Ishikawa (cell line): ENCODE data around the gene NCK2.

Experiments
- CEBPB ChIP-seq: IDR thresholded peaks from 2 replicates; pipeline ENCODE4 v1.6.1; 2012
- CREB1 ChIP-seq: IDR thresholded peaks from 2 replicates; pipeline ENCODE4 v1.6.1; 2012; ENCODE audit warnings: low read depth
- EGR1 ChIP-seq: IDR thresholded peaks from 2 replicates; pipeline ENCODE4 v1.6.1; 2012
- EP300 ChIP-seq: IDR thresholded peaks from 2 replicates; pipeline ENCODE4 v1.6.1; 2012; ENCODE audit warnings: borderline replicate concordance
- FOXM1 ChIP-seq: IDR thresholded peaks from 2 replicates; pipeline ENCODE4 v1.6.1; 2012; ENCODE audit warnings: low read depth, borderline replicate concordance
- MAX ChIP-seq: IDR thresholded peaks from 2 replicates; pipeline ENCODE4 v1.6.1; 2012
- NFIC ChIP-seq: IDR thresholded peaks from 2 replicates; pipeline ENCODE4 v1.6.1; 2012
- RAD21 ChIP-seq: IDR thresholded peaks from 2 replicates; pipeline ENCODE4 v1.6.1; 2012; ENCODE audit warnings: low read depth
- REST ChIP-seq: IDR thresholded peaks from 2 replicates; pipeline ENCODE4 v1.6.1; 2012; ENCODE audit warnings: low read depth, mild to moderate bottlenecking
- TAF1 ChIP-seq: IDR thresholded peaks from 2 replicates; pipeline ENCODE4 v1.6.1; 2012; ENCODE audit warnings: low read depth, mild to moderate bottlenecking
- TCF12 ChIP-seq: IDR thresholded peaks from 2 replicates; pipeline ENCODE4 v1.6.1; 2012; ENCODE audit warnings: low read depth
- TEAD4 ChIP-seq: IDR thresholded peaks from 2 replicates; pipeline ENCODE4 v1.6.1; 2012
- USF1 ChIP-seq: IDR thresholded peaks from 2 replicates; pipeline ENCODE4 v1.6.1; 2012
- YY1 ChIP-seq: IDR thresholded peaks from 2 replicates; pipeline ENCODE4 v1.6.1; 2012; ENCODE audit warnings: low read depth
- ZBTB7A ChIP-seq: IDR thresholded peaks from 2 replicates; pipeline ENCODE4 v1.6.1; 2012; ENCODE audit warnings: low read depth

The NCK2 gene

GRCh38 chr2:105752691-105753358 is 8.1 kb downstream of the NCK2 start:
- no peak for TF ChIP-seq YY1
- TF ChIP-seq NFIC, result no peak
- no peak for TF ChIP-seq TEAD4
- TF ChIP-seq MAX, result no peak
- TF ChIP-seq ZBTB7A, result no peak
- no peak for TF ChIP-seq EP300
- no peak for TF ChIP-seq EGR1
- no peak for TF ChIP-seq RAD21
- TF ChIP-seq TCF12, result no peak
- TF ChIP-seq CREB1, result no peak
- no peak for TF ChIP-seq USF1
- no peak for TF ChIP-seq FOXM1
- TF ChIP-seq CEBPB, result no peak
- TF ChIP-seq TAF1, result no peak
- no peak for TF ChIP-seq REST

- TF ChIP-seq FOXM1 (no peak), NFIC (no peak), TEAD4 (no peak), TAF1 (no peak), EGR1 (no peak), ZBTB7A (no peak), MAX (no peak), USF1 (no peak), YY1 (no peak), CREB1 (no peak), TCF12 (no peak)
Observed at GRCh38 chr2:105753380-105753779, 8.7 kb downstream of the NCK2 start.

GRCh38 chr2:105754011-105754410 is 9.3 kb downstream of the NCK2 start:
- TF ChIP-seq TAF1 (no peak), YY1 (no peak), NFIC (no peak), EP300 (no peak), CREB1 (no peak), FOXM1 (no peak), TEAD4 (no peak), USF1 (no peak), EGR1 (no peak), RAD21 (no peak)

- TF ChIP-seq CEBPB, result no peak
Observed at GRCh38 chr2:105754994-105755393, 10.3 kb downstream of the NCK2 start.

- TF ChIP-seq MAX, result no peak
Observed at GRCh38 chr2:105755895-105756294, 11.2 kb downstream of the NCK2 start.

- TF ChIP-seq TAF1, result no peak
- no peak for TF ChIP-seq EP300
- no peak for TF ChIP-seq FOXM1
- TF ChIP-seq CEBPB, result no peak
- TF ChIP-seq NFIC, result no peak
- TF ChIP-seq ZBTB7A, result no peak
- no peak for TF ChIP-seq TCF12
- no peak for TF ChIP-seq YY1
- no peak for TF ChIP-seq EGR1
- no peak for TF ChIP-seq MAX
- no peak for TF ChIP-seq USF1
- no peak for TF ChIP-seq RAD21
- no peak for TF ChIP-seq REST
- TF ChIP-seq TEAD4, result no peak
- no peak for TF ChIP-seq CREB1
Observed at GRCh38 chr2:105756435-105756834, 11.7 kb downstream of the NCK2 start.
